ENCODE measurements around the gene CTSD.

DNA sequence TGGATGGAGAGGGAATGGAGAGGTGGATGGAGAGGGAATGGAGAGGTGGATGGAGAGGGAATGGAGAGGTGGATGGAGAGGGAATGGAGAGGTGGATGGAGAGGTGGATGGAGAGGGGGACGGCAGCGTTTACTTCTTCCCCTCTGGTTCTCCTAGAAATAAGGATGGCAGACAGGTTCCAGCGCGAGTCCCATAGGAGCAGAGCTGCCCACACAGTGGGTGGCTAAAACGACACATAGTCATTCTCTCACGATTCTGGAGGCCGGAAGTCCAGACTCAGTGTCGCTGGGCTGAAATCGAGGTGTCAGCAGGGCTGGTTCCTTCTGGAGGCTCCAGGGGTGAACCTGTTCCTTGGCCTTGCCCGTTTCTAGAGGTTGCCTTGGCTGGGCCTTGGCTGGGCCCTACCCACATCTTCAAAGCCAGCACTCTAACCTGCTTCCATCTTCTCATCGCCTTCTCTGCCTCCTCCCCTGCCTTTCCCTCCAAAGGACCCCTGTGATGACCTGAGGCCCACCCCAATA lies 12.7 kb upstream of the CTSD start:
- TF ChIP-seq CTCF (IDR thresholded peaks at IDR 0.05) (no peak), POLR2A (IDR thresholded peaks at IDR 0.05) (no peak)
